Fibroblast of skin of left biceps (primary cell): Measurements from ENCODE around the gene PPIF.

Source experiments
- DNase-seq, 2 experiments: peaks; one replicate each; pipeline ENCODE4 v3.0.0-alpha.2; 2013; ENCODE audit warnings: low read depth in 2 of 2

PPIF gene

DNA sequence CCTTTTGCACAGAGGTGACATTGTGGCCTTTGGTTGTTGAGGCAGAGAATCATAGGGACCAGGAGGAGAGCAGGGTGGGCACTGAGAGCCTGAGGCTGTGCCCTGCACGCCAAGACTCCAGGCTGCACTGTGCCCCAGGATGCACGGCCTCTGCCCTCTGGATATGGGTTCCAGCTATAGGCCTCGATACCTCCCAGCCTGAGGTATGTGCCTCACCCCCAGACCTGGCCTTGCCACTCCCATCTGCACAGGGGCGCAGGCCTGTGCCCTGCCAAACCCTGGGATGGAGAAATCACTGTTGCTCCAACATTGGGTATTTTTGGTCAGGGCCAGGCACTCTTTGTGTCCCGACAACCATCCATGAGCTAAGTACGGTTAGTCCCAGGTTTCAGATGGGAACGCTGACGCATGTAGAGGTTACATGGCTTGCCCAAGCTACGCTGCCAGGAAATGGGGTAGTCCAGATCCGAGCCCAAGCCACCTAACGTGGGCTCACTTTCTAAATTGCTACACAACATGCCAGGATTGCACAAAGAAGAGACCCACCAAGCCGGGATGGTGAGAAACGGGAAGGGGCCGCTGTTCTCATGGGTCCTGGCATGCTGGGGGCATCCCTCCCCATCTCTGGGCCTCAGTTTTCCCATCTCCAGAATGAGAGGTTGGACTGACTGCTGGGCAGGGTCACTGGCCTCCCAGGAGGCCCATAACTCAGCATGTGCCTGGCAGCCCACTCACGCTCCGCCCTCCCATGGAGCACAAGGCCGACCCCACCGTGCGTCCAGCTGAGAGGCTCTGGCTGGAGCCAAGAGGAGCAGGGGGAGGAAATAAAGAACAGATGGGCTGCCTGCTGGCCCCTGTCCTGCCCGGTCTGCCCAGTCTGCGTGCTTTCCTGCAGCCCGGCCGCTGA, 54.0 kb downstream of the PPIF start:
- DNase-seq = no peak

DNA sequence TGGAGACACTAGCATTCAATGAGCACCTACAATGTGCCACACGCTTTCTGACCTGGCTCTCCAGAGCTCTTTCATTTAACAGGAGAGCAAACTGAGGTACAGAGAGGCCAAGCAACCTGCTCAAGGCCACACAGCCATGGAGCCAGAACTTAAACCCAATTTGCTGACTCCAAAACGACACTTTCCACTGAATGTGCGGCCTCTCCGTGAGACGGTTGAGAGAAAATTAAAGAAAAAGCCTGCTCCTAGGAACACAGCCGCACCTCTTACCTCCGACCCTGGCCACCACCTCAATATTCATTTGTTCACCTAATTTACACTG, 55.3 kb downstream of the PPIF start:
- DNase-seq = no peak

- no peak for DNase-seq
These were observed 55.7 kb downstream of the PPIF start for GRCh38 chr10:79402951-79403350.

GRCh38 chr10:79403441-79404230, 56.4 kb downstream of the PPIF start:
- no peak for DNase-seq

DNA sequence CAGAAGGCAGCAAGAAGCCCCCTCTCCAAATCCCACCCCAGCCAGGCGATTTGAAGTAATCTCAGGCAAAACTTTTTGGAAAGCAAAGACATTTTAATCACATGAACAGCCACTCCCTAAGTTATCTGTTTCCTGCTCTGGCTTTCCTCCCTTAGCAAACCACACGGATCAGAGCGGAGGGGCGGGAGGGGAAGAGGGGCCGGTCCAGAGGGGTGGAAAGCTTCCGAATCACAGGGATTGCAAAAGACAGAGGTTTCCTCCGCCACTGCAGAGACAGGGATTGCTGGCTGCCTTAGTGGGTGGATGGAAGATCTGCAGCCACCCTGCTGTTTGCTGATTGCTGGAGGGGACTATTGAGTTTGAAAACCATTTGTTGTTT, 57.0 kb downstream of the PPIF start:
- peak; percentile 73 to 74 for DNase-seq

- DNase-seq = no peak
These were observed 57.4 kb downstream of the PPIF start for GRCh38 chr10:79404690-79405131.
